GM18870 (cell line): ENCODE results near the gene RUFY2.
"Not testable (repeated sequence)": the region's sequence is repeated elsewhere in the genome, so short reads cannot be mapped to it uniquely, and the experiment has no call there.

Experiments used
- ATAC-seq: cut with Tn5 transposase; IDR thresholded peaks from one replicate; pipeline ENCODE4 v1.9.1; 2021; ENCODE audit warnings: moderate library complexity; ENCODE audit not compliant: unreplicated experiment

RUFY2 gene, protein sequence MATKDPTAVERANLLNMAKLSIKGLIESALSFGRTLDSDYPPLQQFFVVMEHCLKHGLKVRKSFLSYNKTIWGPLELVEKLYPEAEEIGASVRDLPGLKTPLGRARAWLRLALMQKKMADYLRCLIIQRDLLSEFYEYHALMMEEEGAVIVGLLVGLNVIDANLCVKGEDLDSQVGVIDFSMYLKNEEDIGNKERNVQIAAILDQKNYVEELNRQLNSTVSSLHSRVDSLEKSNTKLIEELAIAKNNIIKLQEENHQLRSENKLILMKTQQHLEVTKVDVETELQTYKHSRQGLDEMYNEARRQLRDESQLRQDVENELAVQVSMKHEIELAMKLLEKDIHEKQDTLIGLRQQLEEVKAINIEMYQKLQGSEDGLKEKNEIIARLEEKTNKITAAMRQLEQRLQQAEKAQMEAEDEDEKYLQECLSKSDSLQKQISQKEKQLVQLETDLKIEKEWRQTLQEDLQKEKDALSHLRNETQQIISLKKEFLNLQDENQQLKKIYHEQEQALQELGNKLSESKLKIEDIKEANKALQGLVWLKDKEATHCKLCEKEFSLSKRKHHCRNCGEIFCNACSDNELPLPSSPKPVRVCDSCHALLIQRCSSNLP

DNA sequence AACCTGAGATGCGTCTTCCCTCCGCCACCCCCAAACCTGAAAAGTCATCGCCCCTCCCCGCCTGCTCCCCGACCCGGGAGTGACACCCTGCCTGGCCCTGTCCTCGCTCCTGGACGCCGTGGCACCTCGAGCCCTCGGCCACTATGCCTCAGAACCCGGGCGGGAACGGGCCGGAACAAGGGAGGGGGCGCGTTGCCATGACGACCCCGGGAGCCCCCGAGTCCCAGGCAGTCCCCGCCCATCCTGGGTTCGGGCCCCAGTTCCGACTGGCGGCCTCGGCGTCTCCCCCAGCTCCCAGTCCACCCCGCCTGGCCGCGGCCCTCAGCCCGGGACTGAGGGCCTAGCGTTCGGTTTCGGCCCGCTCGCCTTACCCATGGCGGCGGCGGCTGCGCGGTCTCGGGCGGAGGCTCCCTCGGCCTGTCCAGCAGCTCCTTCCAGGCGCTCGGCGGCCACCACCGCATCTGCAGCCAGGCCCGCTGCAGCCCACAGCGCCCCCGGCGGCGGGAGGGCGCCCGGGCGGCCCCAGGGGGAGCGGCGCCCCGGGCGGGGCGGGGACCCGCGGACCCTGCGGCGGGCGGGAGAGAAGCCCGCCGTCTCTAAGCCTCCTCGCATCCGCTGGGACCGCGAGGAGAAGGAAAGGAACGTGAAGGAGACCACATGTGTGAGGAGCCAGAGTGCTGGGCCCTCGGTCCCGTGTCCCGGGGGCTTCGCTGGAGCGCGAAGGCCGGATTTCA, at the start of gene RUFY2:
RUFY2 (minus strand) TSS at position 463 of the 734 bp plus-strand sequence; CDS start at position 375, 88 bp downstream.
- ATAC-seq, result peak; percentile 71

DNA sequence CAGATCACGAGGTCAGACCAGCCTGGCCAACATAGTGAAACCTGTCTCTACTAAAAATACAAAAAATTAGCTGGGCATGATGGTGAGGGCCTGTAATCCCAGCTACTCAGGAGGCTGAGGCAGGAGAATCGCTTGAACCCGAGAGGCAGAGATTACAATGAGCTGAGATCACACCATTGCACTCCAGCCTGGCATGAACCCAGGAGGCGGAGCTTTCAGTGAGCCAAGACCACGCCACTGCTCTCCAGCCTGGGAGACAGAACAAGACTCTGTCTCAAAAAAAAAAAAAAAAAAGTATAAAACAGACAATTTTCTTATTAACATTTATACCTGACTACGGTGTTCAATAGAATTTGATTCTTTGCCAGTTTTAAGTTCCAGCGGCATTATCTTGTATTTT, 42.6 kb upstream of the RUFY2 start:
- not testable (repeated sequence) for ATAC-seq

DNA sequence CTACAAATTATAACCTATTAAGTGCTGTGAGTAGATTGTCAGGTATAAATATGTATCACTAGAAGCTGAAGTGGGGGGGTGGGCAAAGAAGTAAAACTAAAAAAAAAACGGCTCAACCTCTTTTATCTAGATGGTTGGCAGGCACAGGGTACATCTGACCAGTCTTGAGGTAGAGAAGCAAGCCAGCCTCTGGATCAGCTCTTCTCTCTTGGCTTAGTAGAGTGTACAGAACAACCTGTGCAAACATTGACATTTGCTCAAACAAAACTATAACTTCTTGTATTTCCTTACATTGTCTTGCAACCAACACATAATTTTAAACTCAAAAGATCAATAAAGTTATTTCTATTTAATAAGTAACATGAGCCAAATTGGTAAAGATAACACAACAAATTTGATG, 39.1 kb upstream of the RUFY2 start:
- ATAC-seq, result no peak

DNA sequence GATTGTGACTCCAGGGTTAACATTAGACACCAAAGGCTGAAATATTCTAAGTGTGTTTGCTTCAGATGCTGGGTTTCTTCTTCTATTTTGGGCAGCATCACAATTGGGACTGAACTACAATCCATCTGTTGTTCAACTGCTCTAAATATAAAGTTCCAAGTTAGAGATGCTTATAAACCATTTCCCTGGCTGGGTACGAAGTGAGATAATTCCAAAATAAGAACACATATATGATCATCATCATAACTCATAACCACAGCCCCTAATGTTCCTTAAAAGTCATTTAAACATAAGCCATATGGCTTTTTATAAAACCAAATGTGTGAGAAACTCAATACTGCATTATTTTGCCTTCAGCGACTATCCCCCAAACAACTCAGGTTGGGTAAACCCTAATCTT, 35.9 kb upstream of the RUFY2 start:
- ATAC-seq, result no peak

DNA sequence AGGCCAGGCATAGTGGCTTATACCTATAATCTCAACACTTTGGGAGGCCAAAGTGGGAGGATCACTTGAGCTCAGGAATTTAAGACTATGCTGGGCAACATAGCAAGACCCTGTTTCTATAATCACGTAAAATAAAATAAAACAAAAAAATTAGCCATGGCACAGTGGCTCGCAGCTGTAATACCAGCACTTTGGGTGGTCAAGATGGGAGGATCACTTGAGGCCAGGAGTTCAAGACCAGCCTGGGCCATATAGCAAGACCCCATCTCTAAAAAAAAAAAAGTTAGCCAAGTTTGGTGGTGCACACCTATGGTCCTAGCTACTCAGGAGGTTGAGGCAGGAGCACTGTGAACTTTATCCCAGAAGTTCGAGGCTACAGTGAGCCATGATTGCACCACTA, 33.8 kb upstream of the RUFY2 start:
- ATAC-seq, result no peak

DNA sequence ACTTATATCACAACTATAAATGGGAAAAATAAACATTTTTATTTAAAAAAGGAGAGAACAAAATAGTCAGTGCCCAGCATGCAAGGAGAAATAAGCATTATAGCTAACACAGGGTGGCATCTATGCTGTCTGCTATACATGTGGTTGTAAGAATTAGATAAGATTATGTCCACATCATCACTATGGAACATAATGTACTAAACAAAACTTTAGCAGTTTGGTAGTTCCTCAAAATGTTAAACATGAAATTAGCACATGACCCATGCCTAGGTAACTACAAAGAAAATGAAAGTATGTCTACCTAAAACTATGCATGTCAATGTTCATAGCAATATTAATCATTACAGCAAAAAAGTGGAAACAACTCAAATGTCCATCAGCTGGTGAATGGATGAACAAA, 28.7 kb upstream of the RUFY2 start:
- ATAC-seq, result no peak

DNA sequence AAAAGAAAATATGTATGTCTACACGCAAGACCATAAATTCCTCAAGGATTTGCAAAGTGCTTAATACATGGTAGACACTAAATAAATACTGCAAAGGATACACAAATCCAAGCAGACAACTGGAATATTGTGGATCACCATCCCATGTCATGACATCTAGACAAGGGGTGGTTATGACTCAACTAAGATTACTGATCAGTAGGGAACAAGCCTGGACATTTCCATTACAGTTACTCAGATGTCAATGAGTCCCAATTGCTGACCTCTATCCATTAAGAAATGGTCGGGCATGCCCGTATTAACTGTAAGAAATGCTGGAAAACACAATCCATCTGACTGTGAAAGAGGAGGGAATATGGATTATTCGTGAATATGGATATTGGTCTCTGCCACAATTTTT, 27.6 kb upstream of the RUFY2 start:
- no peak for ATAC-seq

DNA sequence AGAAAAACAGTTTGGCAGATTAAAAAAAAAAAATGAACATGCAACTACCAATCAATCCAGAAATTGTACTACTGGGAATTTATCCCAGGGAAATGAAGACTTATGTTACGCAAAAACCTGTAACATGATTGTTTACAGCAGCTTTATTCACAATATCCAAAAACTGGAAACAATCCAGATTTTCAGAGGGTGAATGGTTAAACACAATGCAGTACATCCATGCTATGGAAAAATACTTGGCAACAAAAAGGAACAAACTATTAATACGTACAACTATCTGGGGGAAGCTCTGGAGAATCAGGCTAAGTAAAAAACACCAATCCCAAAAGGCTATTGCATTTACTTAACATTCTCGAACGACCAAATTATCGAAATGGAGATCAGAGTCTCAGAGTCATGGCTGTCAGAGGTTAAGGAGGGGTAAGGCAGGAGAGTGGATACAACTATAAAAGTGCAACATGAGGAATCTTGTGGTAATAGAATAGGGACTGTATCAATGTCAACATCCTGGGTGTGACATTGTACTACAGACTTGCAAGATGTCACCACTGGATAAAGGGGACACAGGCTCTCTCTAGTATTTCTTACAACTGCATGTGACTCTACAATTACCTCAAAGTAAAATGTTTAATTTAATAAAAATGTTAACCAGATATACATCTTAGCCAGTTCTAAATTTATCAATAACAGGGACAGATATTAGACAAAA, 21.5 kb upstream of the RUFY2 start:
- ATAC-seq, result no peak

DNA sequence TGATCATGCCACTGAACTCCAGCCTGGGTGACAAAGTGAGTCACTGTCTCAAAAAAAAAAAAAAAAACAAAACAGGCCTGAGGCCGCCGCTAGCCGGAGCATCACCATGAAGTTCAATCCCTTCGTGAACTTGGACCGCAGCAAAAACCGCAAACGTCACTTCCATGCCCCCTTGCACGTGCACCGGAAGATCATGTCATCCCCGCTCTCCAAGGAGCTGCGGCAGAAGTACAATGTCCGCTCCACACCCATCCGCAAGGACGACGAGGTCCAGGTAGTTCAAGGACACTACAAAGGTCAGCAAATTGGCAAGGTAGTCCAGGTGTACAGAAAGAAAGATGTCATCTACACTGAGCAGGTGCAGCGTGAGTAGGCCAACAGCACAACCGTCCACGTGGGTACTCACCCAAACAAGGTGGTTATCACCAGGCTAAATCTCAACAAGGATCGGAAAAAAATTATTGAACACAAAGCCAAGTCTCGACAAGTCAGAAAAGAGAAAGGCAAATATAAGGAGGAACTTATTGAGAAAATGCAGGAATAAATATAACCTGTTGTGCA, 17.5 kb upstream of the RUFY2 start:
- ATAC-seq, result no peak

DNA sequence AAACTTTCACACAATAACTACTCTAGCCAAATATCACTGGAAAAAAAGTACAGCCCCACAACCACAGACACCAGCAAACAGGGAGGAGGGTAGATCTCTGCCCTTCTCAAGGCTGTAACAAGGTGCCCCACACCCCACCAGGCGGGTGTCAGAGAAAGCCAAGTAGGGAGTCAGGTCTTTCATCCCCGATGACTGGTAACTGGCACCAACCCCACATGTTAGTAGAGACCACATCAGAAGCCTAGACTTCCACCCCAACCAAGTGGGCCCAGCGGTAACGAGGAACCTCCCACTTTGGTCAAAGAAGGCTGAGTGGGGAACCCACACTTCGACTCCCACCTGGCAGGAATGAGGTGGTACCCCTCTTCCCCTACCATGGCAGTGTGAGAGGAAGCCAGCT, 16.4 kb upstream of the RUFY2 start:
- ATAC-seq, result no peak

DNA sequence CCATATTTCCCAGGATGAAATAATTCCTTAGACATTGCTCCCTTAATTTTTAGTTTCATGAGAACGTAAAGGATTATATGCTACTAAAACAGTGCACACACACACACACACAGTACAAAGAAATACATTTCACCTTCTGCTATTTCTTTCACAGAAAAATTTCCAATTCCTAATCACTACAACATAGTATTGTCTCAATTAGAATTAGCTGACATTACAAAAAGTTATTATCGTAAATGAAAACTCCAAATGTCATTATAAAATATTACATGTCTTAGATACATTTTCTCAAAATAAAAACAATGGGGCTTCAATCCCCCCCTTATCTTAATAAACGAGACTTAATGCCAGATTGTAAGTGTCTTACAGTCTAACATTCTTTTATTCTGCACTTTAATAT, 12.3 kb upstream of the RUFY2 start:
- ATAC-seq, result no peak

DNA sequence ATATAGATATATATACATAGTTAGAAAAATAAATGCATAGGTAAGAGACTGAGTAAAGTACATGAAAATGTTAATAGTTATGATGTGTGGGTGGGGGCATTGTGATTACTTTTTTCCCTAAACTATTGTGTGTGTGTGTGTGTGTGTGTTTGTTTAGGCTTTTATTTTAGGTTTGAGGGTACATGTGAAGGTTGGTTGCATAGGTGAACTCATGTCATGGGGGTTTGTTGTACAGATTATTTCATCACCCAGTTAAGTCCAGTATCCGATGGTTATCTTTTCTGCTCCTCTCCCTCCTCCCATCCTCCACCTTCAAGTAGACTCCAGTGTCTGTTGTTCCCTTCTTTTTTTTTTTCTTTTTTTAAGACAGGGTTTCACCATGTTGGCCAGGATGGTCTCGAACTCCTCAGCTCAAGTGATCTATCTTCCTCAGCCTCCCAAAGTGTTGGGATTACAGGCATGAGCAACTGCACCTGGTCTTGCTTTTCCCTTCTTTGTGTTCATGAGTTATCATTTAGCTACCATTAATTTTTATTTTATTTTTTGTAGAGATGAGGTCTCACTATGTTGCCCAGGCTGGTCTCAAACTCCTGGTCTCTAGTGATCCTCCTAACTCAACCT, 1.9 kb upstream of the RUFY2 start:
- ATAC-seq, result no peak

DNA sequence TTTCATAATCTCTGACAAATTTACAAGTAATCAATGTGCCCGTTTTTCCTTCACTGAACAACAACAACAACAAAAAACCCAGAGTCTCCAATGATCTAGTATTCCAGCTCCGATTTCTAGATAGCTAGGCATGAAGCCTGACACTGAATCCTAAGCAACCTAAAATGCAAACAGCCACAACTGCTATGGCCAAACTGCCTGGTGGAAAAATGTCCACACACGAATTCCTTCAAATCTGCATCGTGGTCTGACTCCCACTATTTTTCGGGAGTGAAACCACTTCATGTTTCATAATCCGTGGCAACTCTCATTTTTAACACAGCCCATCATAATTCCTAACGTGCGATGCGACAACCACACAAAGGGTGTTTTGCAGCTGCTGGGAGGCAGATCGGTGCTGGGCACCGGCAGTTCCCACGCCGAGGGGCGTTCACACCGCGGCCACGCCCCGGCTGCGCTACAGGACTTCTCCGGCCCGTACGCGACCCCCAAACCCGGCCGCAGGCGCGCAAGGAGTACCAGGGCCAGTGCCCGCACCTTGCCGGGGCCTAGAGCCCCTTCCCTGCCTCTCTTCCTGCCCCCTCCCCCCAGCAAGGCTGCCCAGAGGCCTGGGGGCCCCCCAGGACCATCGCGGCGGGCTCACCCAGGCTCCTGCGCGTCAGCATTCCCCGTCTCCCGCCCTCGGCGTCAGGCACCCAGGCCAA, 814 bp downstream of the RUFY2 start:
- ATAC-seq, result peak; percentile 25

DNA sequence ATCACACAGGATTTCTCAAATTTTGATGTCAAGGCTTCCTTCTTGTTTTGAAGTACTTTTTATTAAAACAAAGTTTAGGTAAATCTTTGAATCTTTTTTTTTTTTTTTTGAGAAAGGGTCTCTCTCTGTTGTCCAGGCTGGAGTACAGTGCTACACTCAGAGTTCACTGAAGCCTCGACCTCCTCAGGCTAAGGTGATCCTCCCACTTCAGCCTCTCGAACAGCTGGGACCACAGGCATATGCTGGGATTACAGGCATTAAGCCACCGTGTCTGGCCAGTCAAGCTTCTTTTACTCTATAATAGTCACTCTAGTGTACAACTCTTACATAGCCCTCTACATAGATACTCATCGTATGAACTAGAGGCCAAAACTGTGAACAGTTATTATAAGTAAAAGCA, 3.4 kb downstream of the RUFY2 start:
- no peak for ATAC-seq

DNA sequence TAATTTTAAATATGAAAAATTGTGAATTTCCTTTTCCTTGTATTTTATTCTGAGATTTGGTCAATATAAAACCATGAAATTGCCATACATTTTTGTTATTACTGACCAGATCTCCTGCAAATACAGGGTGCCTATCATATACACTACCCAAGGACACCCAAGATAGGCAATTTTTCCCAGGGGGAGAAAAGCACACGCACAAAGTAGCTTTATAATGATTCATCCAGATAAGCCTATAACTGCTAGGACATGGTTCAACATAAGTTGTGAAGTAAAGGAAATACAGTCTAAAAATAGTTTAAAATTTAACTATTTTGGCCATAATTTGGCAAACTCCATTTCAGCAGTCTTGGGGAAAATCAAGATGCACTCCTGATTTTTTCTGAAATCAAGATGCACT, 4.8 kb downstream of the RUFY2 start:
- no peak for ATAC-seq

DNA sequence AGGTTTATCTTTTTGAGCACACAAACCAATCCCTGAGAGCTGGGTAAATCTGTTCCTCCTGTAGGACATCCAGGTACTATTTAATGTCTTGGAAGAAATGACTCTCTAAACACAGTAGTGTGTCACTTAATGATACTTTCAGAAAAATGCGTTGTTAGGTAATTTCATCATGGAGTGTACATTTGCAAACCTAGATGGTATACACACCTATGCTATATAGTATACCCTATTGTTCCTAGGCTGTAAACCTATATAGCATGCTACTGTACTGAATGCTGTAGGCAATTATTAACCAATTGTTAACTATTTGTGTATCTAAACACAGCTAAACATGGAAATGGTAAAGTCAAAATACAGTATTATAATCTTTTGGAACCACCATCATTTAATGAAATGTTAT, 10.1 kb downstream of the RUFY2 start:
- ATAC-seq, result no peak

DNA sequence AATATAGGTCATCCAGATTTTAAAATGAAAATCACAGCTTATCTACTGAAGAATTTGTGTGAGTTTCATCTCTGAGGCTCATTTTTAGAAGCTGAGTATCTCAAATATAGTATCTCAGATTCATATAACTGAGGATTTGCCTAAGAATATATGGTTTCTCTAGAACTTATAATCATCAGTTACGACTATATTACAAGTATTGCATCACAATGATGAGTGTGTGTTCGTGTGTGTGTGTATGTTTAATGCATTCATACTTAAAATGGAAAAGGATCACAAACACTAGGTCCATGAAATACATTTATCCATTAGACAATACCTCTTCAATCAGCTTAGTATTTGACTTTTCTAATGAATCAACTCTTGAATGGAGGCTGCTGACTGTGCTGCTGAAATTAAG, 21.3 kb downstream of the RUFY2 start:
- no peak for ATAC-seq

DNA sequence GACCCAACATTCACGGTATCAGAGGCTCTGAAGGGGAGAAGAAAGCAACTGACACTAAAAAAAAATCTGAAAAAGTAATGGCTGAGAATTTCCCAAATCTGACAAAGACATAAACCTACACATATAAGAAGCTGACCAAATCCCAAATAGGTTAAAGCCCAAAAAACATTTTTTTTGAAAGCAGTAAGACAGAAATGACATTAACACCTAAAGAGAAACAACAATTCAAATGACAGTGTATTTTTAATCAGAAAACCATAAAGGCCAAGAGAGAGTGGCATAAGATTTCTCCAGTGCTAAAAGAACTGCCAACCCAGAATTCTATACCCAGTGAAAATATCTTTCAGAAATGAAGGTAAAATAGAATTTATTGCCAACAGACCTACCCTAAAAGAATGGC, 35.5 kb downstream of the RUFY2 start:
- ATAC-seq, result no peak

DNA sequence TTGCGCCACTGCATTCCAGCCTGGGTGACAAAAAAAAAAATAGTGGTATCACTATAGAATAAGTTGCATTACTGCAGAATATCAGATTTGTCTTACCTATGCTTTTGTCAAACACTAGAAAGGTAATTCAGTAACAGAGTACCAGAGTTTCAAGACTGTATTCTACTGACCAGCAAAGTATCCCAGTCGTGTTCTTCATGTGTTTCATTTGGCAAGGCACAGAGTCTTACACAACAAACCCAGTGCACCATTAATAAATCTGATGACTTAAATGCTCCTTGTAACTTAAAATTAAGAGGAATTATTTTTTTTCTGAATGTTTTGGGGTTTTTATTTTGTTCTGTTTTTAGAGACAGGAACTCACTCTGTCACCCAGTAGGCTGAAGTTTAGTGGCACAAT, 40.0 kb downstream of the RUFY2 start:
- no peak for ATAC-seq

DNA sequence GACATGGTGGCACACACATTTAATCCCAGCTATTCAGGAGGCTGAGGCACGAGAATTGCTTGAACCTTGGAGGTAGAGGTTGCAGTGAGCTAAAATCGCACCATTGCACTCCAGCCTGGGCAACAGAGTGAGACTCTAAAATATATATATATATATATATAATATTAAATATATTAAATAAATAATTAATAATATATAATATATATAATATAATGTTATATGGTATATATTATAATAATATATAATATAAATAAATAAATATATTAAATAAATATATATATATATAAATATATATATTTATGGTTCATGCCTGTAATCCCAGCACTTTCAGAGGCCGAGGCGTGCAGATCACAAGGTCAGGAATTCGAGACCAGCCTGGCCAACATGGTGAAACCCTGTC, 40.5 kb downstream of the RUFY2 start:
- no peak for ATAC-seq
